ENCODE measurements around the gene SMPDL3A. TPM values are rescaled to one million over a fixed set of nuclear protein-coding genes. Genes with fewer than 3 reads are reported as not detected.
A peak's percentile ranks its signal among the peaks of the same experiment; 100 is the strongest.
"Not testable (repeated sequence)": the region's sequence is repeated elsewhere in the genome, so short reads cannot be mapped to it uniquely, and the experiment has no call there.

SMPDL3A gene, protein sequence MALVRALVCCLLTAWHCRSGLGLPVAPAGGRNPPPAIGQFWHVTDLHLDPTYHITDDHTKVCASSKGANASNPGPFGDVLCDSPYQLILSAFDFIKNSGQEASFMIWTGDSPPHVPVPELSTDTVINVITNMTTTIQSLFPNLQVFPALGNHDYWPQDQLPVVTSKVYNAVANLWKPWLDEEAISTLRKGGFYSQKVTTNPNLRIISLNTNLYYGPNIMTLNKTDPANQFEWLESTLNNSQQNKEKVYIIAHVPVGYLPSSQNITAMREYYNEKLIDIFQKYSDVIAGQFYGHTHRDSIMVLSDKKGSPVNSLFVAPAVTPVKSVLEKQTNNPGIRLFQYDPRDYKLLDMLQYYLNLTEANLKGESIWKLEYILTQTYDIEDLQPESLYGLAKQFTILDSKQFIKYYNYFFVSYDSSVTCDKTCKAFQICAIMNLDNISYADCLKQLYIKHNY
- total RNA-seq: under 1 TPM; 0.29 to 0.58 TPM

DNA sequence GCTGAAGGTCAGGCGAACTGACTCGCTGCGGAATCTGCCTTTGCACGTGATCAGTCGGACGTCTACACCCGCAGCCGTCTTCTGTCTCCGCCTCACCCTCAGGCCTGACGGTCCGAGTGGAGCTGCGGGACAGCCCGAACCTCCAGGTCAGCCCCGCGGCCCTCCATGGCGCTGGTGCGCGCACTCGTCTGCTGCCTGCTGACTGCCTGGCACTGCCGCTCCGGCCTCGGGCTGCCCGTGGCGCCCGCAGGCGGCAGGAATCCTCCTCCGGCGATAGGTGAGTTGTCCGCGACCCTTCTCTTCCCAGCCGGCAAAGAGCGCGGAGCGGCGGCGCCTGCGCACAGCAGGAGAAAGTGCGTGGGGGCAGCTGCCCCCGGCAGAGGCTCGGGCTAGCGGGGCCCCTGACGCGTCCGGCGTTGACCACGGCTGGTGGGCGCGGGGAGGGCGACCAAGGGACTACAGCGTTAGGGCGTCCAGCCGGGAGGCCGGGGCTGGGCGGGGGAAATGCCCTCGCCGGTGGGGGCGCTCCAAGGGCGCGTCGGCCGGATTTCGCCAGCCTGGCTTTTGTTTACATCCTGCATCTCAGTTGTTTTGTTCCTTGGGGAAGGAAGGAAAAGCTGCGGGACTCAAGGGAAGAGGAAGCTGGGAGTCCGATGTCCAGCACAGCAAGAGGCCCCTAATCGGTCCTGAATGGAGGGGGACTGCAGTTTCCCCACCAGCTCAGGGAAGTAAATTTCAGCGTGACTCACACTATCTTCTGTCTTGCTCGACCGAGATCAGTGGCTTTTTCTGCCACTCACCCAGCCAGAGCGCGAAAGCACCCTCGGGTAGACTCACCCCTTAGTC lies at the start of gene SMPDL3A:
Gene SMPDL3A (plus strand): TSS at position 77 of the 846 bp plus-strand sequence. CDS start 89 bp downstream, at position 166.
- ATAC-seq (replicated peaks): peak; percentile 74
- Mint-ChIP-seq H3K4me3 (peak within 1 kb of the TSS; percentile 35), H3K4me1 (no peaks in the 10 kb centered on the region), H3K27me3 (peaks cover 41% of the 10 kb centered on the region), H3K27ac (no peak within 1 kb of the TSS), H3K9me3 (no peaks in the 10 kb centered on the region), H3K36me3 (ENCODE audit: low read depth) (no peaks in the 10 kb centered on the region)

DNA sequence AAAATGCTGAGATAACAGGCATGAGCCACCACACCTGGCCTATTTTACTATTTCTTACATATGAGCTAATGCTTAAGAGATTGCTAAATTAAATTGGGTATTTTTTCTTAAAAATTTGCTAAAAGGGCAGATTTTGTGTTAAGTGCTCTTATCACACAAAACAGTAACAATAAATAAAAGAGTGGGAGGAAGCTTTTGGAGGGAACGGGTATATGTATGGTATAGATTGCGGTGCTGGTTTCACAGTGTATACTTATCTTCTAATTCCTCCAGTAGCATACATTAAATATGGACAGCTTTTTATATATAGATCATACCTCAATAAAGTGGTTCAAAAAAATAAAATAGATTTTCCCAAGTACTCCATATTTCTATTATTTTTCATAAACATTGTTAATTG lies 49.0 kb upstream of the SMPDL3A start:
- peaks cover 3% of the 10 kb centered on the region for H3K27me3 Mint-ChIP-seq
- no peak overlapping the region for H3K27ac Mint-ChIP-seq
- no peaks in the 10 kb centered on the region for H3K9me3 Mint-ChIP-seq
- no peak for ATAC-seq (replicated peaks)
- no peak overlapping the region for H3K4me3 Mint-ChIP-seq
- H3K36me3 Mint-ChIP-seq (ENCODE audit: low read depth): no peaks in the 10 kb centered on the region
- H3K4me1 Mint-ChIP-seq: no peaks in the 10 kb centered on the region

DNA sequence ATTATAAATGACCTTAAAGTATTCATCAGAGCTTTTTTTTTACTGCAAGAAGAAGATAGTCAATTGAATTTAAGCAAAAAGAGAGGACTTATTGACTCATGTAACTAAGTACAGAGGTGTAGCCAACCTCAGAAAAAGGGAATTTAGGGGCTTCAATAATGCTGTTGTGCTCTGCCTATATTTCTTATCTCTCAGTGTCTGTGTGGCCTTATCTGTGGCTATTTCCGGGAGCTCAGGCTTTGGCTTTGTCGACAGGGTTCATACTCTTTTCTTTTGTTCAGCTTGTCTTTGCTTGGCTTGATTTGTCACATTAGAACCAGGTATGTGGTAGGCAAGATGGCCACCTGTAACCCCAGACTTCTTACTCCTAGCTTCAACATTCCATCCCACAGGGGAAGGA lies 48.1 kb upstream of the SMPDL3A start:
- Mint-ChIP-seq H3K4me1 (no peaks in the 10 kb centered on the region), H3K36me3 (ENCODE audit: low read depth) (no peaks in the 10 kb centered on the region), H3K27ac (no peak overlapping the region), H3K9me3 (no peaks in the 10 kb centered on the region), H3K27me3 (peaks cover 3% of the 10 kb centered on the region), H3K4me3 (no peak overlapping the region)
- ATAC-seq (replicated peaks): no peak

GRCh38 chr6:122744247-122744646 lies 44.8 kb upstream of the SMPDL3A start:
- H3K27ac Mint-ChIP-seq: not testable (repeated sequence)

DNA sequence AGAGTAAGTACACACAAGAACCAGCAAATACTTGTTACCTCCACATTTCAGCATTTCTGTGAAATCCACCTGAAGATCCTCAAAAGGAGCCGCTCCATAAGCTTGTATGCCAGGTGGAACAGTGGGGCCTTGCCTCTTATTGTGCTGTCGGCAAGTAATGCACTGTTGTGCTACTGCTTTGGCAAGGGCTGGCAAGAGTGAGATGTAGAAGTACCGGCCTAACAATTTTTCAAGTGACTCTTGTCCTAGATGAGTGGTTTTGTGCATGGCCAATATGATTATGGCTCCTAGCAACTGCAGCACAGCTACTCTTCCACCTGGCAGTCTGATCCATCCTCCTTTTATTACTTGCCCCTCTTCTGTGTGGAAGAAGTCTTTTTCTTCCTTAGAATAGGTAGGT lies 44.2 kb upstream of the SMPDL3A start:
- H3K27ac Mint-ChIP-seq; H3K36me3 Mint-ChIP-seq (ENCODE audit: low read depth); H3K9me3 Mint-ChIP-seq; H3K27me3 Mint-ChIP-seq; H3K4me1 Mint-ChIP-seq; H3K4me3 Mint-ChIP-seq; ATAC-seq (replicated peaks): not testable (repeated sequence)

More at GRCh38 chr6:122744247-122744646, 44.8 kb upstream of the SMPDL3A start:
- H3K27me3 Mint-ChIP-seq; H3K36me3 Mint-ChIP-seq (ENCODE audit: low read depth); H3K4me3 Mint-ChIP-seq; H3K4me1 Mint-ChIP-seq; ATAC-seq (replicated peaks); H3K9me3 Mint-ChIP-seq: not testable (repeated sequence)

GRCh38 chr6:122746688-122747087 lies 42.4 kb upstream of the SMPDL3A start:
- Mint-ChIP-seq H3K27ac (no peak overlapping the region), H3K36me3 (ENCODE audit: low read depth) (no peaks in the 10 kb centered on the region), H3K4me1 (peaks cover 6% of the 10 kb centered on the region)

GRCh38 chr6:122747573-122747972 lies 41.5 kb upstream of the SMPDL3A start:
- peaks cover 6% of the 10 kb centered on the region for H3K4me1 Mint-ChIP-seq
- H3K27ac Mint-ChIP-seq: no peak overlapping the region
- ATAC-seq (replicated peaks): no peak
- H3K27me3 Mint-ChIP-seq: peaks cover 3% of the 10 kb centered on the region
- no peak overlapping the region for H3K4me3 Mint-ChIP-seq
- no peaks in the 10 kb centered on the region for H3K36me3 Mint-ChIP-seq (ENCODE audit: low read depth)
- no peaks in the 10 kb centered on the region for H3K9me3 Mint-ChIP-seq

More at GRCh38 chr6:122746688-122747087, 42.4 kb upstream of the SMPDL3A start:
- no peak for ATAC-seq (replicated peaks)
- no peaks in the 10 kb centered on the region for H3K9me3 Mint-ChIP-seq
- peaks cover 3% of the 10 kb centered on the region for H3K27me3 Mint-ChIP-seq
- no peak overlapping the region for H3K4me3 Mint-ChIP-seq

DNA sequence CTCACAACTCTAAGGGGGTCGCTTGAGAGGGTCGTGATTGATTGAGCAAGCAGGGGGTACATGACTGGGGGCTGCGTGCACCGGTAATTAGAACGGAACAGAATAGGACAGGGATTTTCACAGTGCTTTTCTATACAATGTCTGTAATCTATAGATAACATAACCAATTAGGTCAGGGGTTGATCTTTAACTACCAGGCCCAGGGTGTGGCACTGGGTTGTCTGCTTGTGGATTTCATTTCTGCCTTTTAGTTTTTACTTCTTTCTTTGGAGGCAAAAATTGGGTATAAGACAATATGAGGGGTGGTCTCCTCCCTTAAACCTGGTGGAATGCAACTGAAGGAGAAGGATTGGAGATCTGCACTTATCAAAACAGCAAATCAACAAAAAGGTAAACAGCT lies 40.1 kb upstream of the SMPDL3A start:
- H3K9me3 Mint-ChIP-seq; H3K27me3 Mint-ChIP-seq; ATAC-seq (replicated peaks): not testable (repeated sequence)

DNA sequence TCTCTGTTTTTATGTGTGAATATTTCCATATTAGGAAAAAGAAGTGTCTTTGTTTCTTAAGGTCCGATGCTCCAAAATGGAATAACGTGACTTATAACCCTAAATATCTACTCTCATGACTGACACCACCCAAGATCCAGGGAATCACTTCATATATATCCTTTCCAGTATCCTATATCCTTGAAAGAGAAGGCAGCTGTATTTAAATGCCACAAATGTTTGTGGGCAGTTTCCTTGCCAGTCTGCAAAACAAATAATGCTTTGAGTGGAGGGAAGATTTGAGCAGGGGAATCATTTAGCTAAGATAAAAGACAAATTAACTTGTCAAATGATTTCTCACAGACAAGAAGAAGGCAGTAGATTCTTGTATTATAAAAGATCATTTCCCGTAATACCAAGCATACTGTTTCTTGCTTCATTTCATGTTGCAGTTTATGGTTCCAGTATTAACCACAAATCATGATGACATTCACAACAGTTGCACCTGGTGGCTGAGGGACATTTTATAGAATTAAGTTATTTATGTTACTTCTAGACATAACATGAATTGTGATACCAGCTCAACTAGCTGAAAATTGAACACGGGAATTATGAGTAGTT lies 39.5 kb upstream of the SMPDL3A start:
- no peak for ATAC-seq (replicated peaks)
- H3K27ac Mint-ChIP-seq: no peak overlapping the region
- H3K27me3 Mint-ChIP-seq: no peaks in the 10 kb centered on the region
- peaks cover 6% of the 10 kb centered on the region for H3K4me1 Mint-ChIP-seq
- no peaks in the 10 kb centered on the region for H3K9me3 Mint-ChIP-seq
- H3K36me3 Mint-ChIP-seq (ENCODE audit: low read depth): no peaks in the 10 kb centered on the region
- no peak overlapping the region for H3K4me3 Mint-ChIP-seq

More for the DNA sequence above, 40.1 kb upstream of the SMPDL3A start:
- H3K27ac Mint-ChIP-seq; H3K4me3 Mint-ChIP-seq; H3K4me1 Mint-ChIP-seq; H3K36me3 Mint-ChIP-seq (ENCODE audit: low read depth): not testable (repeated sequence)

GRCh38 chr6:122751326-122751725 lies 37.7 kb upstream of the SMPDL3A start:
- peak; percentile 23 for ATAC-seq (replicated peaks)
- Mint-ChIP-seq H3K4me3 (no peak overlapping the region), H3K27ac (no peak overlapping the region), H3K9me3 (no peaks in the 10 kb centered on the region), H3K36me3 (ENCODE audit: low read depth) (no peaks in the 10 kb centered on the region), H3K27me3 (no peaks in the 10 kb centered on the region), H3K4me1 (peaks cover 6% of the 10 kb centered on the region)

- H3K9me3 Mint-ChIP-seq: no peaks in the 10 kb centered on the region
- no peaks in the 10 kb centered on the region for H3K27me3 Mint-ChIP-seq
- H3K27ac Mint-ChIP-seq: no peak overlapping the region
- H3K36me3 Mint-ChIP-seq (ENCODE audit: low read depth): no peaks in the 10 kb centered on the region
- ATAC-seq (replicated peaks): no peak
- peaks cover 6% of the 10 kb centered on the region for H3K4me1 Mint-ChIP-seq
- no peak overlapping the region for H3K4me3 Mint-ChIP-seq
Observed at GRCh38 chr6:122752459-122752858, 36.6 kb upstream of the SMPDL3A start.

DNA sequence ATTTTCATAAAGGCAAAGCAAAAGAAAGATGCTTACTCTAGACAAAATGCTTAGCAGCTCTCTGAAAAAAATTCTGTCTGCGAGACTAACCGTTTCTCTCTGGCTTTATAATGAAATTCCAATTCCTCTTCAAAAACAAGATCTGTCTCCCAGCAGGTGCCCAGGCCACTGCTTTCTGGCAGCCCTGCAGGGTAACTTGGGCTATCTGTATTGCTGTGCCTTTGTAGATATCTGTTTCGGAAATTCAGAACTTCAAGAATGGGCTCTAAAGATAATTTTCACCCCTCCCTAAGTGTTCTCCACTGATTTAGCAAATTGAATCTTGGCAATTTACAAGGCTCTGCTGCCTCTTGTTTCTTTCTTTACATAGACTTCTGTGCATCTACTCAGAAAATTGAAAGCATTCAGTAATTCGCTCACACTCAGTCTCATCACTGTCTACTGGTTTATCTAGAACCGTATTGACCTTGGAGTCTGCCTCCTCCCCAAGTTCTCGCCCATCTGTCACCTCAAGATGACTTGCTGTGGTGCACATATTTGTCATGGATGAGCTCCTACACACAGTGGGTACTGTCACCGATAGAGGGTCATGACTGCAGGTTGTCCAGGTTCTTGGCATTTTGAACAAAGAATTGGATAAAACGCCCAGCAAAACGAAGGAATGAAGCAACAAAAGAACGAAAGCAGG lies 35.9 kb upstream of the SMPDL3A start:
- H3K9me3 Mint-ChIP-seq: no peaks in the 10 kb centered on the region
- H3K36me3 Mint-ChIP-seq (ENCODE audit: low read depth): no peaks in the 10 kb centered on the region
- H3K4me1 Mint-ChIP-seq: peaks cover 6% of the 10 kb centered on the region
- no peaks in the 10 kb centered on the region for H3K27me3 Mint-ChIP-seq
- H3K4me3 Mint-ChIP-seq: no peak overlapping the region
- ATAC-seq (replicated peaks): no peak
- H3K27ac Mint-ChIP-seq: no peak overlapping the region

- Mint-ChIP-seq H3K4me3 (no peak overlapping the region), H3K36me3 (ENCODE audit: low read depth) (no peaks in the 10 kb centered on the region), H3K27me3 (no peaks in the 10 kb centered on the region), H3K9me3 (no peaks in the 10 kb centered on the region), H3K27ac (no peak overlapping the region), H3K4me1 (peaks cover 6% of the 10 kb centered on the region)
- no peak for ATAC-seq (replicated peaks)
Observed at GRCh38 chr6:122753688-122754056, 35.4 kb upstream of the SMPDL3A start.

GRCh38 chr6:122754191-122754731 lies 34.8 kb upstream of the SMPDL3A start:
- no peak for ATAC-seq (replicated peaks)
- no peak overlapping the region for H3K4me3 Mint-ChIP-seq
- H3K36me3 Mint-ChIP-seq (ENCODE audit: low read depth): no peaks in the 10 kb centered on the region
- no peaks in the 10 kb centered on the region for H3K9me3 Mint-ChIP-seq
- H3K27me3 Mint-ChIP-seq: no peaks in the 10 kb centered on the region
- peaks cover 6% of the 10 kb centered on the region for H3K4me1 Mint-ChIP-seq
- H3K27ac Mint-ChIP-seq: no peak overlapping the region

Data from activated T-helper 17 cell treated with anti-CD3 and anti-CD28 coated beads, Interleukin-2, amount 50 U/mL, for 72 hours (primary cell).